Embryonic facial prominence (tissue), 1 donor: ENCODE data around the gene ADAMTS16.
"Not testable (repeated sequence)": the region's sequence is repeated elsewhere in the genome, so short reads cannot be mapped to it uniquely, and the experiment has no call there.

Experiments
- DNase-seq: peaks from one replicate; pipeline ENCODE4 v3.0.0-alpha.2; 2016; ENCODE audit errors: extremely low spot score

ADAMTS16 gene

GRCh38 chr5:5139777-5140478 lies at the start of gene ADAMTS16:
ADAMTS16 (plus strand) TSS chr5:5140330; CDS start chr5:5140468, 138 bp downstream.
- DNase-seq, result no peak

- no peak for DNase-seq
Measured at GRCh38 chr5:5092149-5092548, 48.0 kb upstream of the ADAMTS16 start.

GRCh38 chr5:5100635-5101034 lies 39.5 kb upstream of the ADAMTS16 start:
- DNase-seq, result no peak

- DNase-seq, result no peak
Measured at GRCh38 chr5:5101676-5102075, 38.5 kb upstream of the ADAMTS16 start.

GRCh38 chr5:5103245-5103644 lies 36.9 kb upstream of the ADAMTS16 start:
- no peak for DNase-seq

- no peak for DNase-seq
Measured at GRCh38 chr5:5104550-5104949, 35.6 kb upstream of the ADAMTS16 start.

- no peak for DNase-seq
Measured at GRCh38 chr5:5105531-5105930, 34.6 kb upstream of the ADAMTS16 start.

GRCh38 chr5:5116956-5117355 lies 23.2 kb upstream of the ADAMTS16 start:
- DNase-seq, result no peak

- DNase-seq, result no peak
Measured at GRCh38 chr5:5122776-5123175, 17.4 kb upstream of the ADAMTS16 start.

- DNase-seq, result no peak
Measured at GRCh38 chr5:5124231-5124630, 15.9 kb upstream of the ADAMTS16 start.

GRCh38 chr5:5126444-5126843 lies 13.7 kb upstream of the ADAMTS16 start:
- DNase-seq, result no peak

- no peak for DNase-seq
Measured at GRCh38 chr5:5128766-5129165, 11.4 kb upstream of the ADAMTS16 start.

- no peak for DNase-seq
Measured at GRCh38 chr5:5132234-5132633, 7.9 kb upstream of the ADAMTS16 start.

- no peak for DNase-seq
Measured at GRCh38 chr5:5132693-5133295, 7.3 kb upstream of the ADAMTS16 start.

- DNase-seq, result no peak
Measured at GRCh38 chr5:5134107-5134506, 6.0 kb upstream of the ADAMTS16 start.

- DNase-seq, result no peak
Measured at GRCh38 chr5:5135957-5136676, 4.0 kb upstream of the ADAMTS16 start.

GRCh38 chr5:5137851-5138250 lies 2.3 kb upstream of the ADAMTS16 start:
- DNase-seq, result not testable (repeated sequence)

- no peak for DNase-seq
Measured at GRCh38 chr5:5139336-5139776, 774 bp upstream of the ADAMTS16 start.

- DNase-seq, result no peak
Measured at GRCh38 chr5:5140479-5141338, 579 bp downstream of the ADAMTS16 start.

GRCh38 chr5:5141339-5141599 lies 1.1 kb downstream of the ADAMTS16 start:
- DNase-seq, result no peak

- peak; percentile 34 for DNase-seq
Measured at GRCh38 chr5:5141625-5142525, 1.7 kb downstream of the ADAMTS16 start.
